Skeletal muscle tissue (tissue), 4 donors: Measurements from ENCODE around the gene FXYD6. TPM values are rescaled to one million over a fixed set of nuclear protein-coding genes. Genes with fewer than 3 reads are reported as not detected.

ENCODE experiments used
- H3K27ac ChIP-seq: one replicate; pipeline ENCODE4 v1.7.0; 2013; ENCODE audit warnings: mild to moderate bottlenecking, low read depth, low read length, inconsistent platforms
- H3K27me3 ChIP-seq, 3 donors: one replicate each; pipeline ENCODE4 v1.7.0; 2013; ENCODE audit warnings: low read length in 3 of 3; ENCODE audit not compliant: control insufficient read depth in 3 of 3, insufficient read depth in 3 of 3
- H3K36me3 ChIP-seq, 3 donors: one replicate each; pipeline ENCODE4 v1.7.0; 2013; ENCODE audit warnings: low read length in 3 of 3; ENCODE audit not compliant: control insufficient read depth in 3 of 3, insufficient read depth in 3 of 3
- H3K4me1 ChIP-seq, 3 donors: one replicate each; pipeline ENCODE4 v1.7.0; 2013; ENCODE audit warnings: low read length in 3 of 3, mild to moderate bottlenecking in 3 of 3; ENCODE audit not compliant: control insufficient read depth in 3 of 3, insufficient read depth in 3 of 3
- H3K4me3 ChIP-seq, 3 donors: one replicate each; pipeline ENCODE4 v1.7.0; 2013; ENCODE audit warnings: low read length in 3 of 3
- H3K9ac ChIP-seq, 3 donors: one replicate each; pipeline ENCODE4 v1.7.0; 2013; ENCODE audit warnings: low read length in 3 of 3, mild to moderate bottlenecking in 3 of 3, moderate library complexity in 2 of 3, low read depth in 1 of 3
- H3K9me3 ChIP-seq, 3 donors: one replicate each; pipeline ENCODE4 v1.7.0; 2013; ENCODE audit warnings: low read length in 3 of 3; ENCODE audit not compliant: control insufficient read depth in 3 of 3
- total RNA-seq: library from RNA; depleted of rRNA; stranded (reverse); fragments of >200 nt; gene quantifications from one replicate; pipeline ENCODE4 v1.2.3, GENCODE V29; 2014
- donor health status: Osteomylitis.

Gene FXYD6
- total RNA-seq, 1 donor from 2014 or later = 23.5 TPM

DNA sequence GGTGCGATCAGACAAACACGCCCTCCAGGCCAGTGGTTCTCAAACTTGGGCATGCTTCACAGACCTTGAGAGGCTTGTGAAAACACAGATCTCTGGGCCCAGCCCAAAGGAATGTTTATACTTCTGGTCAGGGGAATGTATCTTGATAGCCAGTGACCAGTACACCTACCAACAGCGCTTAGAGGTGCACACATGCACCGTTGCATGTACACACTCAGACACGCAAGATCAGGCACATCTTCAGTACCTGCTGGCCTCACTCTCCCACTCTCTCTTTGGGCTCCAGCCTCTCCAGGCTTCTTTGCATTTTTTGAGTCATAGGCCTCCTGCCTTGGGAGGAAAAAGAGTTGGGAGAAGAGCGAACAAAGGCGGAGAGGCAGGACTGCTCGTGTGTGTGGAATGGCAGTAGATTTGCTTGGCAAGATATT is 11.7 kb upstream of the FXYD6 start:
- no peaks in the 10 kb centered on the region for H3K36me3 ChIP-seq
- H3K9me3 ChIP-seq = peaks cover 0 to 3% (median 0%) of the 10 kb centered on the region in 3 donors
- H3K27ac ChIP-seq = no peak overlapping the region
- H3K4me3 ChIP-seq = no peak overlapping the region
- H3K9ac ChIP-seq = no peak overlapping the region
- H3K4me1 ChIP-seq = peaks cover 10 to 15% (median 12%) of the 10 kb centered on the region in 3 donors
- no peaks in the 10 kb centered on the region for H3K27me3 ChIP-seq

- Histone ChIP-seq H3K27ac (no peak overlapping the region), H3K27me3 (no peaks in the 10 kb centered on the region), H3K36me3 (no peaks in the 10 kb centered on the region), H3K4me3 (no peak overlapping the region), H3K9me3 (no peaks in the 10 kb centered on the region), H3K4me1 (peaks cover 10 to 15% (median 12%) of the 10 kb centered on the region in 3 donors), H3K9ac (no peak overlapping the region)
Measured at GRCh38 chr11:117887431-117888138, 11.1 kb upstream of the FXYD6 start.

- H3K4me3 ChIP-seq = peak overlapping the region; percentile 30 to 44 (median 37)
- no peaks in the 10 kb centered on the region for H3K9me3 ChIP-seq
- no peaks in the 10 kb centered on the region for H3K36me3 ChIP-seq
- H3K9ac ChIP-seq = peak overlapping the region in 2 of 3 donors; percentile 5 to 73
- peaks cover 10 to 15% (median 12%) of the 10 kb centered on the region in 3 donors for H3K4me1 ChIP-seq
- H3K27me3 ChIP-seq = peaks cover 2 to 12% (median 3%) of the 10 kb centered on the region in 3 donors
- H3K27ac ChIP-seq = peak overlapping the region; percentile 70
Measured at GRCh38 chr11:117885777-117886176, 9.3 kb upstream of the FXYD6 start.

DNA sequence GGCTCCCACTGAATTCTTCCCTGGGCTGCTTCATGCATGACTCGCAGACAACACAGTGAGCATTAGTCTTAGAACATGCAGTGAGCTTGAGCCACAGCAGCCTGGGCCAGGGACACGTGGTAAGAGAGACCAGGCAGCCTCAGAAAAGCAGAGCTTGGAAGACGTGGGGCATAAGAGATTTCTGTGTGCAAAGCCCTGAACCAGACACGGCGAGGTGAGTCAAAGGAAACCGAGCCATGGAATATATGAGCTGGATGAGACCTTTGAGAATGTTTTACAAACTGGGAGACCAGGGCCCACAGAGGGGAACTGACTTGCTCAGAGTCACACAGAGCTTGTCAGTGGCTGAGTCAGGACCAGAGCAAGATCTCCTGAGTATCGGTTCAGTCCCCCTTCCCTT is 8.5 kb upstream of the FXYD6 start:
- H3K27ac ChIP-seq = peak overlapping the region; percentile 70
- H3K4me3 ChIP-seq = no peak overlapping the region
- no peak overlapping the region for H3K9ac ChIP-seq
- H3K36me3 ChIP-seq = no peaks in the 10 kb centered on the region
- peaks cover 3 to 15% (median 6%) of the 10 kb centered on the region in 3 donors for H3K27me3 ChIP-seq
- H3K9me3 ChIP-seq = no peaks in the 10 kb centered on the region
- peaks cover 10 to 15% (median 12%) of the 10 kb centered on the region in 3 donors for H3K4me1 ChIP-seq

- Histone ChIP-seq H3K4me3 (no peak overlapping the region), H3K4me1 (peaks cover 10 to 15% (median 12%) of the 10 kb centered on the region in 3 donors), H3K27me3 (peaks cover 5 to 30% (median 6%) of the 10 kb centered on the region in 3 donors), H3K9me3 (no peaks in the 10 kb centered on the region), H3K36me3 (no peaks in the 10 kb centered on the region), H3K9ac (no peak overlapping the region), H3K27ac (no peak overlapping the region)
Measured at GRCh38 chr11:117883063-117883462, 6.6 kb upstream of the FXYD6 start.

GRCh38 chr11:117882311-117882905 is 6.0 kb upstream of the FXYD6 start:
- H3K4me3 ChIP-seq = no peak overlapping the region
- H3K9ac ChIP-seq = no peak overlapping the region
- H3K27ac ChIP-seq = no peak overlapping the region
- peaks cover 7 to 35% (median 11%) of the 10 kb centered on the region in 3 donors for H3K27me3 ChIP-seq
- no peaks in the 10 kb centered on the region for H3K36me3 ChIP-seq
- H3K4me1 ChIP-seq = peaks cover 12 to 18% (median 14%) of the 10 kb centered on the region in 3 donors
- no peaks in the 10 kb centered on the region for H3K9me3 ChIP-seq

GRCh38 chr11:117881217-117881616 is 4.8 kb upstream of the FXYD6 start:
- no peak overlapping the region for H3K27ac ChIP-seq
- H3K9me3 ChIP-seq = no peaks in the 10 kb centered on the region
- H3K27me3 ChIP-seq = peaks cover 15 to 45% (median 18%) of the 10 kb centered on the region in 3 donors
- no peaks in the 10 kb centered on the region for H3K36me3 ChIP-seq
- H3K4me3 ChIP-seq = no peak overlapping the region
- H3K4me1 ChIP-seq = peaks cover 17 to 22% (median 21%) of the 10 kb centered on the region in 3 donors
- H3K9ac ChIP-seq = no peak overlapping the region

DNA sequence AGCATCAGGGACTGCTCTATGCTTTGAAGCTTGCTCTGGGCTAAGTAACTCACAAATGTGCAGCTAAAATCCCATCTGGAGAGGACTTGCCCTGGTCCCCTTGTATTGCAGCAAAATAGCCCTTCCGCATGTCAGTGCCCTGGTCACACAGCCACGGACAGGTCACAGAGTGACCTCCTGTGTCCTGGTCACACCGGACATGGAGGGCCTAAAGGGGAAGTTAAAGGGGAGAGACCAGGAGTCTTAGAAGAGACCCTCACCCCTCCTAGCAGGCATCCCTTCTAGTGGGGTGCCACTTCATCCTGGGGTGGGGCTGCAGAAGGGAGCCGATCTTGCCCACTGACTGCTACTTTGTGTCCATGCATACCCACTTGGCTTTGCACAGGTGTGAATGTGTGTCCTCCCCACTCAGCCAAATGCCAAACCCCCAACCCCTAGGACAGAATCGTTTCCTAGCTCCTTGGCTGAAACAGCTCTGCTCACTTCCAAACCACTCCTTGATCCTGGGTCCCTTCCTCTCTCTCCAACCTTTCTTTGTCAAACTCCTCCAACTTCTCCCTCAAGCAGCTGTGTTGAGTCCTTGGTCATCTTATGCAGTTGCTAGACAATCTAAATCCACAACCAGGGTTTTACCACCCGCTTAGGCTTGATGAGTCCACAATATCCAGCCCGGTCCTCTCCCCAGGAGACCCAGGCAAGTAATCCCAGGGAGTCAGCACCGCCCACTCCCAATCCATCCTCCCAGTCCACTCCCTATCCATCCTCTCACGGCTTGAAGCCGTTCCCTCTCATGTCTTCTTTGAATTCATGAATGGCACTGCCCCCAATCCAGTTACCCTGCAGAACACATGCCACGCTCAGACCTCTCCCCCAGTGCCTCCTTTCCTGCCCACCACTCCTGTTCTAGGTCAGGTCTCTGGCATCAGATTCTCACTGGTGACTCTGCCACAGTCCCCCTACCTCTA is 3.3 kb upstream of the FXYD6 start:
- Histone ChIP-seq H3K27me3 (peaks cover 19 to 59% (median 31%) of the 10 kb centered on the region in 3 donors), H3K4me1 (peaks cover 20 to 23% (median 22%) of the 10 kb centered on the region in 3 donors), H3K27ac (no peak overlapping the region), H3K9ac (no peak overlapping the region), H3K4me3 (no peak overlapping the region), H3K36me3 (no peaks in the 10 kb centered on the region), H3K9me3 (no peaks in the 10 kb centered on the region)

DNA sequence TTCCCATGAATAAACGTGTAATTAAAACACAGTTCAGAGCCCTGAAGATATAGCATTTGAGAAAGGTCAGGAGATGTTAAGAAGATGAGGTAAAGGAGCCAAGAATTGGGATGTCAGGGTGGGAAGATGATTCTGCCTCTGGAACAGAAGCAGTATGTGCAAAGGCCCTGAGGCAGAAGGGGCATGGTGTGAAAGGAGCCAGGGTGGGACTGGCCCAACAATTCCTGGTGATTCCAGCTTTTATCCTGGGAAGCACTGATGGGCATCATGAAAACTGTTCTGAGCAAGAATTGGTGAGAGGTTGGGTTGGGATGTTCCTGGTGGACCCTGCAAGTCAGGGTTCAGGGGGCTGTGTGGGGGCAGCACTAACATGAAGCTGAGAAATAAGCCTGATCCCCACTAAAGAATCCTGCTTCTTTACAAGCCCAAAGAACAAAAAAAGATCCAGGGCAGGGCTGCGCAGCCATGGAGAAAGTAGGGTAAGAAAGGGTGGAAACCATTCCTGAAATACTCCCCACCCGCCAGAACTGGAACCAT is 2.5 kb upstream of the FXYD6 start:
- H3K36me3 ChIP-seq = no peaks in the 10 kb centered on the region
- H3K4me3 ChIP-seq = no peak overlapping the region
- H3K27ac ChIP-seq = no peak overlapping the region
- H3K27me3 ChIP-seq = peaks cover 26 to 64% (median 35%) of the 10 kb centered on the region in 3 donors
- H3K9me3 ChIP-seq = no peaks in the 10 kb centered on the region
- H3K9ac ChIP-seq = no peak overlapping the region
- peaks cover 25 to 29% (median 26%) of the 10 kb centered on the region in 3 donors for H3K4me1 ChIP-seq
